Lung microvascular endothelial cell (primary cell): ENCODE data around the gene PLD4. TPM values are rescaled to one million over a fixed set of nuclear protein-coding genes. Genes with fewer than 3 reads are reported as not detected.

Experiments used
- DNase-seq, 2 donors: peaks; one replicate each; pipeline versions ENCODE4 v3.0.0 to v3.0.0-alpha.2; 2010; ENCODE audit warnings: low read depth in 2 of 2
- total RNA-seq: library from RNA; depleted of rRNA; stranded (reverse); fragments of >200 nt; gene quantifications from 2 replicates; pipeline ENCODE4 v1.2.1, GENCODE V29; 2014

The PLD4 gene
- total RNA-seq, 1 donor from 2014 or later: not detected

DNA sequence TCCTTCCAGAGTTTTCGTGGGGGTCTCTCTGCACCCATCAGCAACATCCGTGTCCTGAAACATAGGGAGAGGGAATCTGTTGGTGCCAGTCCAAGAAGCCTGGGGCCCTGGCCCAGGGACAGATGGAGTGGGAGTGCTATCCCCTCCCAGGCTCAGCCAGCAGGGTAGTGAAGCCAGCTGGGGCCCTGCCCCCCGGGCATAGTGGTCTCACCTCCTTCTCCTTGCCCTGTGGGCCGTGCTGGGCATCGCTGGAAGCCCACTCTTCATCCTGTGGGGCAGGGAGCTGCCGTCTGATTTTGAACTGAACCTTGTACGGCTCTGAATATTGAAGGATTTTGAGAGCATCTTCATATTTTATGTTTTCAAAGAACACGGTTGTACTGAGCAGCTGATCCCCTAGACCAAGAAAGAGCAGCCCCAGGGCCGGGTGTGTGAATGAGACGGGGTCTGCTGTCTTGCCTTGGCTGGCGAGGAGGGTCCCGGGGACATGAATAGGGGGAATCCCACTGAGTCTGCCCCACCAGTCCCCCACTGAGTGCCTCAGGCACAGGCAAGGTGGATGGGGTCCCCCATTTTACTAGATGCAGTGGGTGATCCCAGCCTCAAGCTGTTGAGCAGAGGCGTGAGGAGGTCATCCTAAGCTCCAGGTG, 30.2 kb downstream of the PLD4 start:
- no peak for DNase-seq

DNA sequence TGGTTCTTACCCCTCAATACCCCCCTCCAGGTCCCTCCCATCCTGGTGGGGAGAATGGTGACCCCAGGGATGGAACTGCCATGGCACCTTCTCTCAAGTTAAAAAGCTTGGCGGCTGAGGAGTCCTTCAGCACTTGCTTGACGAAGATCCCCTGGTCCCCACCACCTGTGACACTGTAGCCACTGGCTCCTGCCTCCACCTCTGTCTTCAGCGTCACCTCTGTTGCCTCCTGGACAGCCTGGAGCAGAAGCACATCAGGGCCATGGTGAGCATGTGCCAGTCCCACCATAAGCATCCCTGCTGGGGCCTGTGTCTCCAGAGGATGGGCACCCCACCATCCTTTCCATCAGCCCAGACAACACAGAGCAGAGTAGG, 30.7 kb downstream of the PLD4 start:
- DNase-seq: no peak

DNA sequence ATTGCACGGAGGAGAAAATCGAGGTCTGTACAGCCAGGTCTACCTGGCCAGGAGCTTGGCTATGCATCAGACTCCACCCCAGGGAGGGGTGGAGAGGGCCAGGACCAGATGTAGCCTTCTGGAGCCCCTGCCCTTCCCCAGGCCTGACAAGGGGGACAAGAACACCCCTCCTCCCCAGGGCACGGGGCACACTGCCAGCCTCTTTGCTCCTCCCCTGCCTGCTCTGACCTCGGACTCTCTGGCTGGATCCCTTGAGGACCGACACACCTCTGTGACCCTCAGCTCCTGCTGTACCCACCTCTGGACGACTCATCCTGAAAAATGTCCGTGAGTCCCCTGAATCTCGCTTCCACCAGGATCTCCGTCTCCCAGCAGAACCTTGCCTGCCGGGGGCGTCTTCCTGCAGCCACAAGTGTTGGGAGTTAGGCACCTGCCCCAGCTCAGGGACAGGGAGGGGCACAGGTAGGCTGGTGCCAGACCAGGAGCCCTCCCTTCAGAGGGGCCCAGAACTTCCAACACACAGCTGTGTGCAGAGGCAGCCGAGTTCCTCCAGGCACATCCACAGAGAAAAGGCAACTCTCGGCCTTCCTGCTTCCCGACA, 31.7 kb downstream of the PLD4 start:
- no peak for DNase-seq

DNA sequence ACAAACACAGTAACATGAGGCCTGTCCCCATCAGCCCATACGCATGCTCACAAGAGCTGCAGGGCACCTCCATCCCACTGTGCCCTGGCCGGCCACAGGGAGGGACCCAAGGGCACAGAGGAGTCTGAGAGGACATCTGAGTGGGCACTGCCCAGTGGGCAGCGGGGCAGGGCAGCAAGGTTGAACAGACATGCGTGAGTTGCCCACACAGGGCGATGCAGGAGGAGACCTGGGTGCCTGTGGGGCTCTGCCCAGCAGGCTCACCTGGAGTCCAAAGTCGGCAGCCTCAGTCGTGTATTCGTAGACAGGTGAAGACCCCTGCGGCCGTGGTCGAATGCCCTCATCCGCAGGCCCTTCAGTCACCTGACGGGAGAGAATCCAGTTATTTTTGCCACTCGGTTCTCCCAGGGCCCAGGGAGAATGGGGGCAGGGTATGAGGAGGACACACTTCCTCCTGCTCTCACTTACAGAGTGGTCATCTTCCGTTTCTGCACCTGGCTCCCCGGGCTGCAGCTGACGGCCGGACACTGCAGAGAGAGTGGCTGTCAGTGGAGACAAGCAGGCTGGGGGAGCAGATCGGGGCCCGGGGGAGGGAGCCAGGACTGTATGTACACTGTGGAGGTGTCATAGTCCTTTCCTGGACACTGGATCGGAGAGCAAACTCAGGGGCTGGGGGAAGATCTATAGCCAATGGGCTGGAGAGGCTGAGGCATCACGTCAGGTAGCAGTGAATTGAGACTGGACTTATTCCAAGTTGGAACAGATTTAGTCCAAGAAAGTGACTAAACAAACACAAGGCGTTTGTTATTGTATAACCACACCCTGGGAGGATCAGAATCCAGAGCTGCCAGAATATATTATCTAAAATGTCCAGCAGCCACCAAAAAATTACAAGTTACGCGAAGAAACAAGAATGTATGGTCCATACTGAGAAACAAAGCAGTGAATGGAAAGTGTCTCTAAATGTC, 32.8 kb downstream of the PLD4 start:
- DNase-seq: no peak

DNA sequence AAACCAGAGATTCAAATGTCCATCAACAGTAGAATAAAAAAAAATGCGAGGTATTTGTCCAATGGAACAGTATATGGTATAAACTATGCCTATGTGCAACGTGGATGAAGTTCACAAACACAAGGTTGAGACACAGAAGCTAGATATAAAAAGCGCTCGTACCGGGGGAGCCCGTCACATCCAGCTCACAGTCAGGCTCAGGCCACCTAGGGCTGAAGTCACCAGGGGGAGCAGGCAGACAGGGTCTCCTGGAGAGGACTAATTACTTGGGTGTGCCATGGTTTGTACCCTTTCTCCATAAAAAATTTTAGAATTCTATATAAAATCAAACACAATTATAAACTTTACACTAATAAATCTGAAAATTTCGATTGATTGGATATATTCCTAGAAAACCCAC, 39.9 kb downstream of the PLD4 start:
- no peak for DNase-seq

DNA sequence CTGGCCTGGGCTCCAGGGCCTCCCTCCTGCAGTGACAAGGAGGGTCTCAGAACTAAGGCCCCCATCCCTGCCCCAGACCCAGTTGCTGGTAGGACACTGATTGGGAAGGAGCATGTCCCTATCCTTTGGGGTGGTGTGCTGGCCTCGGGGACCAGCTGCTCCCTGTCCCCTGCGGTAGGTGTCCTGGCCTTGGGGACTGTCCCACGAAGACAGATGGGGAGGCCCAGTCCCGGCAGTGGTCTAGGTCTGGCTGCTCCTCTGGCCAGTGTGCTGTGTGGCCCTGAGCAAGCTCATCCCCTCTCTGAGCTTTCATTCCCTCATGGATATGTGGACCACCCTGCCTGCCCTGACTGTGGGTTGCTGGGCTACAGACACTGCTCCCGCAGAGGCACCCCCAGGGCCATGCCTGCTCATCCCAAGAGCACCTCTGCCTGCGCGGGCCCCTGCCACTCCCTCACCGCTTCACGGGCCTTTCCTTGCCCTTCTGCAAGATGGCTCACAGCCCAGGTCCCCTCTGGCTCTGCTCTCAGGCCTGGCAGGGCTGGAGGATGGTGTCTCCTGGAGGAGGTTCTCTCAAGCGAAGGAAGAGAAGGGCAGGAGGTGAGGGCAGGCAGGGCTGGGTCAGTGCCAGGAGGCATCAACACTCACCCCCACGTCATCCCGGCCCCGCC, 41.0 kb downstream of the PLD4 start:
- no peak for DNase-seq

DNA sequence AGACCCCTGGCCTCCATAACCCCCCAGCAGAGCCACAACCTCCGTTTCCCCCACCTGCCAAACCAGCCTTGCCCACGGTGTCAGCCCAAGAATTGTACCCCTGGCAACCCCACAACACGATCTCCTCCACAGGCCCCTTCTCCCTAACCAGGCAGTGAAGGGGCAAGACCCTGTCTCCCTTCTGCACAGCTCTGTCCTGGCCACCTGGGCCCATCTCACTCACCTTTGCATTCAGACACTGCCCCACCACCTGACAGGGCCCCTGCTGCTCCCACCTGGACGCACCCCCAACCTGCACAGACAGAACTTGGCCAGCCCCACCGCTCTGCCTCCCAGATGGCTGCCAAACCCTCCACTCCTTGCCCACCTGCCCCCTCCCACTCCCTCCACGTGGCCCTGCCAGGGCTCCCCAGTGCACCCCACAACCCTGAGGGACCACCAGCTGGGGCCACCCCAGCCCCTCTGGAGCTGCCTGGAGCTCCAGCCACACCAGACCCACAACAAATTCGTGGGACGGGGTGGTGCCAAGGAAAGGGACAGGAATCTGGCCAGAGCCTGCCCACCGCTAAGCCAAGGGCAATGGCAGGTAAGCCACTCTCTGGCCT, 41.7 kb downstream of the PLD4 start:
- DNase-seq: no peak

DNA sequence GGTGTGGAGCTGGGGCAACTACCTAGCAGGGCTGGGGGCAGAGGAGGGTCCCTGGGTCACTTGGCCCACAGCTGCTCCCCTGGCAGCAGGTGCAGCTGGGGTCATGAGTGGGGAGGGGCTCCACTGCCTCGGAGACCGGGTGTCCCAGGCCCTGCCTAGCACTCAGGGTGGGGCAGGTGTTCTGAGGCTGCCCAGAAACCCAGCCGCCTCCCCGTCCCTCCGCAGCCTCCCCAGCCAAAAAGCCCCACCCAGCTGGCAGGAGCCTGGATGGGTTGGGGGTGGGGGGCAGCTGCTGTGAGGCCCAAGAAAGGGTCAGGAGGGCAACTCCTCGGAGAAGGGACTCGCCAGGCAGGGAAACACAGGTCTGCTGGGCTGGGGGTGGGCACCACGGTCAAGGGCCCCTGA, 42.3 kb downstream of the PLD4 start:
- no peak for DNase-seq

DNA sequence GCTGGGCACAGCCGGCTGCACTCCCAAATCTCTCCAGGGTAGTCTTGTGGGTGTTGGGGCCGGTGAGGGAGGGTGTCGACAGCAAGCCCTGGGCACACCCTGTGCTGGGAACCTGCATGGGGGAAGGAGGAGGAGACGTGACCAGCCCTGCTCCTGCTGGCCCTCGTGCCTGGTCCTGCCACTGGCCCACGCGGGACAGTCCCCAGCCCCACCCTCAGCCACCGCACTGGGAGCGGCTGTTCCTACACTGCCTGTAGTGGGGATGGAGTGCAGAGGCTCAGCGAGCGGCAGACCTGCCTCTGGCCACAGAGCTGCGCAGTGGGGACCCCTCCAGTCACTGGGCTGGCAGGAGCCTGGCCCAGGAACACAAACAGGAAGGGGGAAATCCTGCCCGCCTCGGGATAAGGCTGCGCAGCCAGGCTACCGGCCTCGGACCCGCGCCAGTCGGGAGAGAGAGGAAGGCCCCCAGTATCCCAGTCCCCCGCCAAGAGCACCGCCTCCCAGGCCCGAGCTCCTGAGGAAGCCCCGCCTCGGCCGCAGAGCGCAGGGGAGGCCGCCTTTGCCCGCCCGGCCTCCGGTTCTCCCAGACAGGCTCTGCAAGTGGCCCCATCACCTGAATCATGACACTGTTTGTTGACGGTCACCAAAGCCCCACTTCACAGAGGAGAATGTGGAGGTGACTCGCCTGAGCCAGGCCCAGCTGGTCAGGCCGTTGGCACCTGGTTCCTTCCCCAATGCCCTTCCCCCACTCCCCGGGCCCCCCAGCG, 42.9 kb downstream of the PLD4 start:
- peak; percentile 53 to 62 for DNase-seq

DNA sequence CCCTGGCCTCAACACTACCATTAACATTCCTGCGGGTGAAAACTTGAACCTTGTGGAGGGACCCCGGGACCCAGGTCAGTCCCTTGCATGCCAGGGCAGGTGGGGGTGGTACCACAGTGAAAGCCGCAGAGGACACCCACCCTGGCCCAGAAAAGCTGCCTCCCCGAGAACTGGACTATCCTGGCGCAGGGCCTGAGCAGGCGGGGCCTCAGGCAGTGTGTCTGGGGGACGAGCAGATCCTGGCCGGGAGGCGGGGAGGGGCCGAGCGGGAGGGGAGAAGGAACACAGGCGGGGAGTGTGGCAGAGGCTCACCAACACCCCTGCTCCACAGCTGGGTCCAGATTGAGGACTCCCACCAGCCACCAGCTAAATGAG, 43.5 kb downstream of the PLD4 start:
- DNase-seq: peak; percentile 60 to 62

DNA sequence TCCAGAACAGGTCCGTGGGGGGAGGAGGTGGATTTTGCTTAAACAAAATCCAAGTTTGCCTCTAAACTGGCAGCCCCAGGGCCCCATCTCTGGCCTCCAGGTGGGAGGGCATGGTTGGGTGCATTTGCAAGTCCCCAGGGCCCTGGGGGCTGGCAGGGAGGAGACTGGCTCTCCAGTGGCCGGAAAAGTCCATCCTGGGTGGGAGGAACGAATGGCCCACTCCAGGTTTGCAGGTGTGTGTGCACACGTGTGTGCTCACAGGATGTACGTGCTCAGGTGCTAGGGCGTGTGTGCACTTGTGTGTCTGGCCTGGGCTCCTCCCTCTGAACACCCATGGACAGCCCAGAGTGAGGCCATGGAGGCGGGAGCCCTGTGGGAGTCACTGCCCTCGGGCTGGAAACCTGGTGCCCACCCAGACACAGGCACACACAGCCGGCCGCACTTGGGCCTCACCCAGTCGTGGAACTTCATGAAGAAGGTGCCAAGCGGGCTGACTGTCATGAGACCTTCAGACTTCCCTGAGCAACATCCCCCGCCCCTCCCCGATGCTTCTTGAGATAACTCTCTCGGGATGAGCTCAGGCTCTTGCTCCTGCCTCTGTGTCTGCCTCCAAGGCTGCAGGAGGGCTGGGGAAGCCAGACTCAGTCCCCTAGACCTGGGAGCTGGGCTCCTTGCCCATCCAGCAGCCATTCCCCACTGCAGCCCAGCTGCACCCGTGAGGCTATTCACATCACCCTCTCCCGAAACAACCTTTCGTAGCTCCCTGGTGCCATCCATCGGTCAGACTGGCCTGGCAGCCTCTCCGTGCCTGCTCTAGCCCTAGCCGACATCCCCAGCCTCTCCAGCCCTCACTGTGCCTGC, 44.1 kb downstream of the PLD4 start:
- DNase-seq: peak; percentile 71 to 76

DNA sequence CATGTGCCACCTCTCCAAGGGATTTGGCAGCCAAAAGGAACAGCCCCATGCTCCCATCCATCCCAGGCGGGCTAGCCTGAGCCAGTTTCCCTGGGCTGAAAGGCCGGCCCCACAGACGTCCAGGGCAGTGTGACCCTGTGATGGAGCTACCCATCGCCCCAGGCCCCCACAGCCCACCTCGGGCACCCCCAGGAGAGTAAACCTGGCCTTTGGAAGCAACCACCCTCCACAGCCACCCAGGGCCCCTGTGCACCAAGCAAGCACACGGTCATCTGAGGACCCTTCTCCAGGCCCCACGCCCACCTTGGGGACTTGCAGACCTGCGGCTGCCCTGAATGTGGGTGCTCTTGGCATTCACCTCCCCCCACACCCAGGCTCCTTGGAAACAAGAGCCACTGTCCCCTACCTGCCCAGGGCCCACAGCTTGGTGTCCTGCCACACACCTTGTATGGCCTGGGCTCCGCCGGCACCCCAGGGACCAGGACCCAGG, 45.1 kb downstream of the PLD4 start:
- no peak for DNase-seq

DNA sequence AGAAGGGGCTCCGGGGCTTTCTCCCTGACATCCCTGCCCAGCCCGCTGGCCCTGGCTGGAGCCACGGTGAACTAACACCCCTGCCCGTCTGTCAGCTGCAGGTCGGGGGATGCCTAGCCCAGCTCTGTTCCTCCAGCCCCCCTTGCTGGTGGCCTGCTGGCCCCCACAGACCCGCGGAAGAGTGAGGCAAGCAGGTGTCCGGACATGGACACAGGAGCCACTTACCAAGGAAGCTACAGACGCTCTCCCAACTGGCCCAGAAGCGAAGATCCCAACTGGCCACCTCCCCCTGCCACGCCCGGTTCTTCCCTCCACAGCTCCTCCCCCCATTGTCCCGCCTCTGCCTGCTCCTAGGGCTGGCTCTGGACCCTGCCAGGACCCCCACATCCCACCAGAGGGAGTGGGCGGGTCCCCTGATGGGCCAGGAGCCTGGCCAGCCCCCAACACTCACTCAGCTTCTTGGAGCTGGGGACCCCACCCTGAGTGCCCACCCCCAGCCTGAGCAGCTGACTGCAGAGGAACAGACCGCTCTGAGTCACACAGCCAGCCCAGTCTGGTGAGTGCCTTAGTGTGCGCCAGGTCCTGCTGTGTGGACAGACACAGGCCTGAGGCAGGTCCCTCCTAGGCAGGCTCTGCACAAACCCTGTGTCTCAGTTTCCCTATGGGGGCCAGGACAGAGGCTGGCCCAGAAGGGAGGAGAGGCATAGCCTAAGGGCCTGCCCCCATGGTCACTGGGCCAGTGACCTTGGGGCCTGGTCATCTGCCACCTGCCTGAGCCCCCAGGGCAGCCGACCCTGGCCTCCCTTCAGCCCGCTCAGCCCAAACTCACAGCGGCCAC, 45.8 kb downstream of the PLD4 start:
- DNase-seq: peak; percentile 69 to 92

DNA sequence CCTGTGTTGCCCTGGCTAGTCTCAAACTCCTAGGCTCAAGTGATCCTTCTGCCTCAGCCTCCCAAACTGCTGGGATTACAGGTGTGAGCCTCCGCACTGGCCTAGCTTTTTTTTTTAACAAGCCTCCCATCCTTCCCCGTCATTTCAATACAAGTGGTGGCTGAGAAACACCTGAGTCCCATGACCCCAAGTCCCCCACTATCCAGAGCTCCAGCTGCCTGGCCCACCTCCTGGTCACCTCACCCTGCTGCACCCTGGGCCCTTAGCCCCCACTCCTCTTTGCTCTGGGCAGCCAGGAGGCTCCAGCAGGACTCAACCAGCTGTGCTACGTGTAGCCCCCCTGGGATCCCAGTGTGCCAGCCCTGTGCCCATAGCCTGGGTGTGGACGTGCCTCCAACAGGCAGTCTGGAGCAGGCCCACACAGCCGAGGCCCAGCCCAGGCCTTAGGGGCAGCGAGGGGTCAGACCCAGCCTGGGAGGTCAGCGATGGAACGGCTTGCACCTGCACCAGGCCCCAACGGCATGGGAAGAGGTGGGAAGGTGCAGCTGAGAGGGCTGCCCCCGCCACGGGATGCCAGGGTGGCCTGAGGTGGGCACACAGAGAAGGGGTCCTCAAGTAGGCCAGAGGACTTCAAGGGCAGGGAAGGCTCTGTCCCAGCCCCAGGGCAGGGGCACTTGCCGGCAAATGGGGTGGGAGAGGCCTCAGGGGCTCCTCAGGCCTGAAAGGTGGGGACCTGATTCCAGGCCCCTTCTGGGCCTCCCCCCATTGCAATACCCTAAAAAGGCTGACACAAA, 47.0 kb downstream of the PLD4 start:
- no peak for DNase-seq

DNA sequence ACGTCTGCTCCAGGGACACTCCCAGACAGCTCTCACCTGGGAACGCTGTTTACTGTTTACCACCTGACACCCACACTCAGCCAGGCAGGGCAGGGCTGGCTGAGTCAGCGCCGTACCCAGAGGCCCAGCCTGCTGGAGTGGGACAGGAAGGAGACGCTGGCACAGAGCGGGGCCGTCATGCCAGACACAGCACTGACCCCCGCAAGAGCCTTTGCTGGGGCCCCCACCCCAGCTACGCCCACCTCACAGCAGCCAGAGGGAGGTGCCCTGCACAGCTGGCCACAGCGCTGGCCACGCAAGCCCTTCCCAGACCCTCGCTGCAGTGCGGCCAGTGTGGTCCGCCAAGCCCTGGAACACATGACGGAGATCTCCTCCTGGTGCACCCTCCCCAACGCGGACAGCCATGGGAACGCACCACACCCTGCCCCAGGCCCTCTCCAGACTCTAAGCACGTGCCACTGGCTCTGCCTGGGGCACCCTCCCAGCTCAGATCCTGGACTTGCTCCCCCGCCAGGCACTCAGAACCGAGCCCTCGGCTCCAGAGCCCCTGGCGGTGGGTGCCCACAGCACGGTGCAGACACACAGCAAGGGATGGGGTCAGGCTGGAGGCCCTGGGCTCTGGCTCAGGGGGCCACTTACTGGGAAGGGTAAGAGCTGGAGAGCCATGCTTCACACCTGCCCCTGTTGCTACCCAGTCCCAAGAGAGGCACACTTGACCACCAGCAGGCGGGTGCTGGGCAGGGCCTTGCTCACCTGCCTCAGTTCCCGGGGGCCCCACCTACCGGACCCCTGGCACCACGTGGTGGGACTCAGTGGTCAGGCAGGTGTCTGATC, 47.8 kb downstream of the PLD4 start:
- DNase-seq: peak; percentile 45 to 60

DNA sequence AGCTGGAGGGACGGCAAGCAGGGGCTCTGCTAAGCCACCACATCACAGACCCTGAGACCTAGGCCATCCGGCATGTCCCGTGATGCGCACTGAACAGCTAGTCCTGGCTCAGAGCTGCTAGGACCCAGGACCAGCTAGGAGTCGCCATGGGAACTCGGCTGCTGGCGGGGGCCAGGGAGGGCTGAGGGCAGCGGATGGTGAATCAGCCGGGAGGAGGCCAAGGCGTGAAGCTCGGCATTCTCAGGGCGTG, 48.4 kb downstream of the PLD4 start:
- peak; percentile 26 to 95 for DNase-seq
